ENCODE results near the gene PCDHGB3.

DNA sequence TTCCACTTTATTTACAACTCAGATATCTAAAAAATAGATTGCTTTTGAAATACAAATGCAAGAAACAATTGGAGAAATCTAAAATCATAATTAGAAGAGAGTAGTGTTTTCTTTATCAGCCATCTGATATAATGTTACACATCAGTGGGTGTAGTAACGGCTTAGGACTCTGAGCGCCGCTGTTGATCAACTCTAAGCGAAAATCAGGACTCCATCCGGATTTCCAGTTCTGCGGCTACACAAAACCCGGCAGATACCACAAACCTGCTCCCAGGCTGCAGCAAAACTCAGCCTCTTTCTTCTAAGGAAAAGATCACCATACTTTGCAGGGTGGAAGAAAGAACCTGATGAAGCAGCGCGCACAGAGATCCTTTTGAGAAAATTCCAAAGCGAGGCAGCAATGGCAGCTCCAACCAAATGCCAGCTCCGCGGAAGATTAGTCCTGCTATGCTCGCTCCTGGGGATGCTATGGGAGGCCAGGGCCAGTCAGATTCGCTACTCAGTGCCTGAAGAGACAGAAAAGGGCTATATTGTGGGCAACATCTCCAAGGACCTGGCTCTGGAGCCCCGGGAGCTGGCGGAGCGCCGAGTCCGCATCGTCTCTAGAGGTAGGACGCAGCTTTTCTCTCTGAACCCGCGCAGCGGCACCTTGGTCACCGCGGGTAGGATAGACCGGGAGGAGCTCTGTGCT is 32.7 kb downstream of the PCDHGB3 start, which contains the start of gene PCDHGA9:
- TF ChIP-seq, protein P1, sequence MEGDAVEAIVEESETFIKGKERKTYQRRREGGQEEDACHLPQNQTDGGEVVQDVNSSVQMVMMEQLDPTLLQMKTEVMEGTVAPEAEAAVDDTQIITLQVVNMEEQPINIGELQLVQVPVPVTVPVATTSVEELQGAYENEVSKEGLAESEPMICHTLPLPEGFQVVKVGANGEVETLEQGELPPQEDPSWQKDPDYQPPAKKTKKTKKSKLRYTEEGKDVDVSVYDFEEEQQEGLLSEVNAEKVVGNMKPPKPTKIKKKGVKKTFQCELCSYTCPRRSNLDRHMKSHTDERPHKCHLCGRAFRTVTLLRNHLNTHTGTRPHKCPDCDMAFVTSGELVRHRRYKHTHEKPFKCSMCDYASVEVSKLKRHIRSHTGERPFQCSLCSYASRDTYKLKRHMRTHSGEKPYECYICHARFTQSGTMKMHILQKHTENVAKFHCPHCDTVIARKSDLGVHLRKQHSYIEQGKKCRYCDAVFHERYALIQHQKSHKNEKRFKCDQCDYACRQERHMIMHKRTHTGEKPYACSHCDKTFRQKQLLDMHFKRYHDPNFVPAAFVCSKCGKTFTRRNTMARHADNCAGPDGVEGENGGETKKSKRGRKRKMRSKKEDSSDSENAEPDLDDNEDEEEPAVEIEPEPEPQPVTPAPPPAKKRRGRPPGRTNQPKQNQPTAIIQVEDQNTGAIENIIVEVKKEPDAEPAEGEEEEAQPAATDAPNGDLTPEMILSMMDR (IDR thresholded peaks at IDR 0.05), result no peak
- no peak for TF ChIP-seq POLR2AphosphoS5 (IDR thresholded peaks at IDR 0.05)
